Fibroblast of pulmonary artery (primary cell): ENCODE data around the gene FYB2.

Source experiments
- DNase-seq: peaks from one replicate; pipeline ENCODE4 v3.0.0-alpha.2; 2010; ENCODE audit warnings: low read depth
- H3K4me3 ChIP-seq: replicated peaks from 2 replicates; pipeline ENCODE4 v1.5.1; 2011; ENCODE audit warnings: low read depth, mild to moderate bottlenecking, control low read depth, low read length, moderate library complexity
- CTCF ChIP-seq: IDR thresholded peaks from 2 replicates; pipeline ENCODE4 v1.5.1; 2011; ENCODE audit warnings: mild to moderate bottlenecking, control low read depth, low read length, inconsistent platforms; ENCODE audit errors: missing control alignments

Gene FYB2

GRCh38 chr1:56671085-56671484 lies 148.1 kb downstream of the FYB2 start:
- no peak overlapping the region for H3K4me3 ChIP-seq
- no peak for TF ChIP-seq CTCF
- no peak for DNase-seq

- no peak for DNase-seq
- no peak overlapping the region for H3K4me3 ChIP-seq
- TF ChIP-seq CTCF: no peak
Measured at GRCh38 chr1:56670350-56670749, 148.9 kb downstream of the FYB2 start.
